Measurements from ENCODE around the gene HSPE1.
"Not testable (repeated sequence)": the region's sequence is repeated elsewhere in the genome, so short reads cannot be mapped to it uniquely, and the experiment has no call there.

HSPE1 gene

DNA sequence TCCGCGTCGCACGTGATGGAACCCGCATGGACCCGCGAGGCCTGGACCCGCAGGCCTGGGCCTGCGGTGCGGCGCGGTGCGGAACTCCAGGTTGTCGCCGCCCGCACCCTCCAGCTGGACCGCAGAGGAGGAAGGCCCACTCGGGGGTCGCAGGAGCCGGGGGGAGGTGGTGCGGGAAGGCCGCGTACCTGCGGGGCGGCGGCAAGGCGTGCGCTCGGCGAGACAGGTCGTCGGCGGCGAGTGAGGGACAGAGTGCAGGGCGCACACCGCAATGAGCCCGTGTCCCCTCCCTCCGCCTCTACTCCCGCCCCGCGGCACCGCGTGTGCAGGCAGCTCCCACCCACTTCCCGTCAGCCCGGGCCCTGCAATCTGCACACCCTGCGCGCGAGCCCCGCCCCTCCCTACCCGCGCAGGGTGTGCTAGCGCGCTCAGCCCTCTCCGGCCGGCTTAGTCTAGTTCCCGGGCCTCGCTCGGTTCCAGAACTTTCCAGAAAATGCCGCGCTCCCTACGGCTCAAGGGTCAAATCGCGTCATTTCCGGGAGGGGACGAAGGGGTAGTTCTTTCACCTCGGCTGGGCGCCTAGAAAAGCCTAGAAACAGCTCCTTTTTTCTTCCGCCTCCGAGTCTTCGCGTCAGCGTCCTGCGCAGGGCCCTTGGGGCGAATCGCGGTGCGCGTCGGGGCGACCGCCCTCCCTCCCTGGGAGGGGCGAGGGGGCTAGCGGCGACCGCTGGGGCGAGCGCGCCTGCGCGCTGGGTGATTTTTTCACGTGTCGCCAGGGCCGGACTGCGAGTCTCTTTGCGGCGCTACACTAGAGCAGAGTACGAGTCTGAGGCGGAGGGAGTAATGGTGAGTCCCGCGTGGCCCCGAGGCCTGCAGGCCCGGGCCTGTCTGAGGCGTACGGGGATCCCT lies at the start of gene HSPE1, which contains the start of gene HSPD1:
Gene HSPE1, plus strand, starts transcription at position 786 of the 909 bp plus-strand sequence. Its CDS starts 58 bp downstream, at position 844.
Gene HSPD1, minus strand, starts transcription at position 247 of the 909 bp plus-strand sequence. CDS start 992 bp downstream, outside the sequence.
- peak; percentile 95 for DNase-seq

DNA sequence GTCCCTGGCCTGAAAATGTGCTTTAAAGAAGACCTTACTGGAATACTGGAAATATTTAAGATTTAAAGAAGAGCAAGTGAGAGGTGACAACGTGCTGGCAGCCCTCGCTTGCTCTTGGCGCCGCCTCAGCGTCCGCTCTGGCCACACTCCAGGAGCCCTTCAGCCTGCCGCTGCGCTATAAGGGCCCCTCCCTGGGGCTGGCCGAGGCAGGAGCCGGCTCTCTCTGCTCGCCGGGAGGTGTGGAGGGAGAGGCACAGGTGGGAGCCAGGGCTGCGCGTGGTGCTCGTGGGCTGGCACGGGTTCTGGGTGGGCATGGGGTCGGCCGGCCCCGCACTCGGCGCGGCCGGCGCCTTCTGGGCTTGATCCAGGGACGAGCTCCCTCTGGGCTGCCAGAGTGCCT lies 49.7 kb upstream of the HSPE1 start:
- DNase-seq, result no peak

DNA sequence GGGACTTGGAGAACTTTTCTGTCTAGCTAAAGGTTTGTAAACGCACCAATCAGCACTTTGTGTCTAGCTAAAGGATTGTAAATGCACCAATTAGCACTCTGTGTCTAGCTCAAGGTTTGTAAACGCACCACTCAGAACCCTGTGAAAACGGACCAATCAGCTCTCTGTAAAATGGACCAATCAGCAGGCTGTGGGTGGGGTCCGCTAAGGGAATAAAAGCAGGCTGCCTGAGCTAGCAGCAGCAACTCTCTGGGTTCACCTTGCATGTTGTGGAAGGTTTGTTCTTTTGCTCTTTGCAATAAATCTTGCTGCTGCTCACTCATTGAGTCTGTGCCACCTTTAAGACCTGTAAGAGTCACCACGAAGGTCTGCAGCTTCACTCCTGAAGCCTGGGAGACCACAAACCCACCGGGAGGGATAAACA lies 49.2 kb upstream of the HSPE1 start:
- not testable (repeated sequence) for DNase-seq

DNA sequence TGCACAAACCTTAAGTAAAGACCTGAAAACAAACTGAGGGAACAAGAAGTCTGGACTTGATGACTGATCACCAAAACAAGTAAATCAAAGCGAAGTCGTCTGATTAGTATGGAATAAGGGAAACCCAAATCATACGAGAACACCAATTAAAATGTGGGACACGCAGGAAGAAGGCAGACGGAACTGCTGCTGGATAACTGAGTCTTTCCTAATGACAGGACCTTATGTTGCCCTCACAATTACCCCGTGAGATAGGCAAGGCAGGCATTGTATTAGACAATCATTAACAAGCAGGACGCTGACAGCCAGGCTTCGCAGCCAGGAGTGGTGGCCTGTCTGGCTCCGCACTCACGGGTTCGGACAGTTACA lies 47.4 kb upstream of the HSPE1 start:
- DNase-seq, result no peak

DNA sequence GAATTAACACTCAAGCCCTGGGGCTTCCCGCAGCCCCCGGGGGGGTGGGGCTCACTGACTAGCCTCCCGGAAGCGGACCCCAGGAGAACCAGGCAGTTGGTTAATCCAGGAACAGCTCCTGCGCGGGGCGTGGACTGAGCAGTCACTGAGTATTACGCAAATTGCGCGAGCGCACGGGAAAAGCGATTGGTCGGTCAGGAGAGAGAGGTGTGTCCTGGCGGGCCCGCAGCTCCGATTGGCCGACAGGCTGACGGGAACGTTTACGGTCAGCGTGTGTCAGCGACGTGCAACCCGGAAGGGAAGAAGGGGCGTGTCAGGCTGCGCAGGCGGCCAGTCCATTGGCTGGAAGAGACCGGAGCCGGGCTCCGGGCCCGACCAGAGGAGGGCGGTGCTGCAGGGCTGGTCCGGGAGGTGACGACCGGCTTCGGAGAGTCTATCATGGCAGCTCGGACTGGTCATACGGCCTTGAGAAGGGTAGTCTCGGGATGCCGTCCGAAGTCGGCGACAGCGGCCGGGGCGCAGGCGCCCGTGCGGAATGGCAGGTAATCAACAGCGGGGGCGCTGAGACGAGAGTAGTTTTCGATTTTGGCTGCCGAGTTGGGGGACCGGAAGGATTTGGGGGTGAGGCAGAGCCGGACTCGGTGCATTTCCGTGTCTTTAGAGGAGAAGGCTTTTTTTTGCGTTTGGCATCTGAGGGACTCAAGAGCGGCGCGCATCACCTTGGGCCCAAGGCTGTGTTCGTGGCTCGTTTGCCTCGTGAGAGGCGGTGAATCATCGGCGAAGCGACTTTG lies 46.9 kb upstream of the HSPE1 start, which contains the start of gene COQ10B:
Gene COQ10B, plus strand, starts transcription at position 430 of the 791 bp plus-strand sequence. Its CDS starts 9 bp downstream, at position 439.
- DNase-seq, result peak; percentile 97

DNA sequence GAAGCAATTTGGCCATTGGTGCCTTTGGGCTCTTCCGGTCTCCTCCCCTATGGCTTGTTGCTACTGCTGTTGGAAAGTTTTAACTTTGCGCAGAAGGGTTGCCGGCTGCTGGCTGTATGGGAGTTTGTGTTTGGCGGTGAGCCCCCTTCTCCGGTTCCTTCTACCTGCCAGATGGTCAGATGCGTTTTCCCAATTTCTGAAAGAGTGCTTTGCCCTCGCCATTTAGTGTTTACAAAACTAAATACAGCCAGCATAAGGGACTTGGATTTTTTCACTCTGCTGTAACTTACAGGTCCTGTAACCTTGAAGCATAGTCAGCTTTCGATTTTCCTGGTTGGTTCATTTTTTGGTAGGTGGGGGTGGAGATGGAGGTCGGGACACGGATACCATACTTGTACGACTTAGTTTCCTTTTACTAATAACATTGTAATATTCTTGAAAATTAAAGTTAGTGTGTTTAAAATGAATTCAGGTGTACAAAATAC lies 46.2 kb upstream of the HSPE1 start:
- no peak for DNase-seq

DNA sequence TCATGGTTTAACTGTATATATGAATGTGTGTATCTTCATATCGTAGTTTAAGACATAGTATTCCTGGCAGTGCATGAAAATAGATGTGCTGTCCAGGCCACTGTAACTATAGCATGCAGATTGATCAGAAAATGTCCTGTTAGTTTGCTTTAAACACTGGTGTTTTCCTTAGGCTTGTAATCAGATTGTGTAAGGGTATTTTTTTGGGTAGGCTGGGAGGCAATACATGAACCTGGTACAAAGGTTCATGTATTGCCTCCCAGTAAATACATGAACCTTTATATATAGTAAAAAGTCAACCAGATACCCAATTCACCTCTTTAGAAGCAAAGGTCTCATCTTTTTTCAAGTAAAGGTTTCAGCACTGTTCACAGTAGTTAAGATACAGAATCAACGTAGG lies 45.3 kb upstream of the HSPE1 start:
- DNase-seq, result no peak

DNA sequence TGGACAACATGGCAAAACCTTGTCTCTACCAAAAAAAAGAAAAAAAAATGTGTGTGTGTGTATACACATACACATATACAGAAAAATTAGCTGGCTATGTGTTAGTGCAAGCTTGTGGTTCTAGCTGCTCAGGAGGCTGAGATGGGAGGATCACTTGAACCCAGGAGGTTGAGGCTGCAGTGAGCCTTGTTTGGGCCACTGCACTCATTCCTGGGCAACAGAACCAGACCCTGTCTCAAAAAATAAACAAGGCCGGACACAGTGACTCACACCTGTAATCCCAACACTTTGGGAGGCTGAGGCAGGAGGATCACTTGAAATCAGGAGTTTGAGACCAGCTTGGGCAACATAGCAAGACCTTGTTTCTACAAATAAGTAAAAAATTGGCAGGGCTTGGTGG lies 44.8 kb upstream of the HSPE1 start:
- no peak for DNase-seq

DNA sequence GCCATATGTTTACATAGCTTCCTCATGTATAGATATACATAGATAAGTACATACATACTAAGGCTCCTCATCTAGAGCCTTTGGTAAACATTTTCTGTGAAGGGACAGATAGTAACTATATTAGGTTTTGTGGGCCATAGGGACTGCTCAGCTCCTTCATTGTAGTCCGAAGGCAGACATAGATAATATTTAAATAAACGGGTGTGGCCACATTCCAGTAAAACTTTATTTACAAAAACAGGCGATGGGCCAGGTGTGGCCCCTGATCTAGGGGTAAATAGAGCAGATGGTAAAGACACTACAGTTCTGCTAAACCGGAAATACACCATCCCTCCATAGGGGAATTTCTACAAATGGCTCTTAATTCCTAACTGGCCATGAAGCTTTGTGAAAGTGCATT lies 39.5 kb upstream of the HSPE1 start:
- DNase-seq, result no peak

DNA sequence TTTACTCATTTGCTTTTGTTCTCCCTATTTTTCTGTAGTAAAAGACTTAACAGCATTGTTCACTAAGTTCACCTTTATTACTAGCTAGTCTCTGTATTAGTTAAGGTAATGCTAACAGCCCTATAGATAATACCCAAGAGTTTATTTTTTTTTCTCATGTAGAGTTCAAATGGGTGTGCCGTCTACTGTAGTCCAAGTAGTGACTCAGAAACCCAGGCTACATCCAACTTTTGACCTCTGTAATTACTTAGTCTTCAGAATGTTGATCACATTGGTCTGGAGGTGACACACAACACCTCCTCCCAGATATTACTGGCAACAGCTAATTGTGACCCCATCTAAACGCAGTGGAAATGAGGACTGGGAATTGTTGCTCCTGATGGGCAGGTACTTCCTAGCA lies 39.1 kb upstream of the HSPE1 start:
- no peak for DNase-seq

DNA sequence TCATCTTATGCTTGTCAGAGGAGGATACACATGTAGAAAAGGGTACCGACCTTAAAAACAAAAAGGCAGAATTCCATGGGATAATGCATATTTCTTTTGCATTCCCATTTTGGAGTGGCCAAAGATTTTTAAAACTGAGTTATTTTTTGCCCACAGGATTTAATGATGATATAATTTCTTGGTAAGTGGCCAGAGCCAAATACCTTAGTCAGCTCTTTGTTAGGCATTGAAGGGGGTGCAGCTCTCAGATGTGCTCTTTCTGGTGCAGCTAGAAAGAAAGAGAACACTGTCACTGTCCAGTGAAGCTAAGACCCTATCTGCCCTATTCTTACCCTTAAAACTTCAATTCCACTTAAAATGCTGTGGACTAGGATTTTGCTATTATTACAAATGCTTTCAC lies 36.0 kb upstream of the HSPE1 start:
- DNase-seq, result no peak

DNA sequence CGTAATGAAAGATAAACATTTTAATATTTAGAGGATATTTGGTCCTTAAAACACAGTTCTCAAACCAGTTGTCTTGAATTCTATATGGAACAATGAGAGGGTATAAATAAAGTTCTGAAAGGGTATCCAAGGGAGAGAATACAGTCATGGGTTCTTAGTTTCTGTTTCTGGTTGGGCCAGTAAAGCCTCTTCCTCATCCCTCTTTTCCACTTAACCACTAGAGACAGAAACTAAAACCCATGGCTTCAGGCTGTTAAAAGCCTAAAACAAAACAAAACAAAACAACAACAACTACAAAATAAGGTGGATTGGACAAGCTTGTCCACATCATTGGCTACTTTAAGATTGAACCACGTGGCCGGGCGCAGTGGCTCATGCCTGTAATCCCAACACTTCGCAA lies 28.0 kb upstream of the HSPE1 start:
- no peak for DNase-seq

DNA sequence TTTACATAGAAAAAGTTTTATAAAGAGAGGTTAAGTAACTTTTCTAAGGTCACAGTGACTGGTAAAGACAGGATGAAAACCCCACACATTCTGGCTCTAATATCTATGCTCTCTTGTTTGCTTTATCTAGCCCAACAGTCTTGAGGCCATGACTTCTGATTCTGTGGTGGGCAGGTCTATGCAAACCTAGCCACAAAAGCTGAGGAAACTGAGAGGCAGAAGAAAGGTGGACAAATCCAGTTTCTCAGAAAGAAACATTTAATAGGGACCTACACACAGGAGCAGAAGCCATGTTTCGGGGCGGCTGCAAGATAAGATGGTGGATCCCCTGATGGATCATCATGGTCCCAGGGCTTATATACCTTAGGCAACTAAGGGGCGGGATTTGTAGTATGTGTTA lies 22.4 kb upstream of the HSPE1 start:
- DNase-seq, result no peak

DNA sequence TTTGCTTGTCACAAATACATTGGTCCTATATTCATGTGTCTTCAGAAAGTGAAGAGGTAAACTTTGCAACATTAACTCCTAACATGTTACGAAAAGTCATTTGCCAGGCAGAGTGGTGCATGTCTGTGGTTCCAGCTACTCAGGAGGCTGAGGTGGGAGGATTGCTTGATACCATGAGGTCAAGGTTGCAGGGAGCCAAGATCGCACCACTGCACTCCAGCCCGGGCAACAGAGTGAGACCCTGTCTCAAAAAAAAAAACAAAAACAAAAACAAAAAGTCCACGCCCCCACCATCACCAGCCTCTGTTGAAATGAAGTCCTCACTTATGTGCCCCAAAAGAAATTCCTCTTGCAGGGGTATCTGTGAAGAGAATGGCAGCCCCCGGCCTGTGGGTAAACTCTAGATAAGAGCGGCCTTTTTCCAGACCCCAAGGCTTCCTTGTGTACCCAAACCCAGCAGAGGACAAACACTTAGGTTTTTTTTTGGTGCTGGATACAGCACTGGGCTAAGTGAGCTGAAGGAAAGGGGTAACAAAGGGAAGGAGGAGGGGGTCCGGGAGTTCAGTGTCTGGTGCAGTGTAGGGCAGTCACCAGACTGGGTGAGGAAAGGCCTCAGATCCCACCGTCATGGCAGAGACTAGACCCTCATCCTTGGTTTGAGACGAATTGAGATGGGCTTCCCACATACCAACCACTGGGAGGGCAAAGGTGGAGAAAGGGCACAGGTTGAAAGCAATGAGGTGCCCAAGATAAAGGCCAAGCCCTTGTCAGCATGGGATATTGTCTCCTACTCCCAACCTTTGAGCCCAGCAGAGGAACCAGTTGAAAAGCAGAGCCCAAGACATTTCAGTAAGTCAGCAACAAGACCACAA lies 19.8 kb upstream of the HSPE1 start:
- DNase-seq, result no peak

DNA sequence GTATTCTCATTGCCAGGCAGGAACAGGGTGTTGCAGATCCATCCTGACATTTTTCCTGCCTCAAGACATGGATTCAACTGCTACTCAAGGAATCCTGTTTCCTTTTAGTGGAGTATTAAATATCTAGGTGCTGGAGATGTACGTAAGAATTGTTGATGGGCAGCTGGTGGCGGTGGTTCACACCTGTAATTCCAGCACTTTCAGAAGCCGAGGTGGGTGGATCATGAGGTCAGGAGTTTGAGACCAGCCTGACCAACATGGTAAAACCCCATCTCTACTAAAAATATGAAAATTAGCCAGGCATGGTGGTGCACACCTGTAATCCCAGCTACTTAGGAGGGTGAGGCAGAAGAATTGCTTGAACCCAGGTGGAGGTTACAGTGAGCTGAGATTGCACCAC lies 15.9 kb upstream of the HSPE1 start:
- not testable (repeated sequence) for DNase-seq

DNA sequence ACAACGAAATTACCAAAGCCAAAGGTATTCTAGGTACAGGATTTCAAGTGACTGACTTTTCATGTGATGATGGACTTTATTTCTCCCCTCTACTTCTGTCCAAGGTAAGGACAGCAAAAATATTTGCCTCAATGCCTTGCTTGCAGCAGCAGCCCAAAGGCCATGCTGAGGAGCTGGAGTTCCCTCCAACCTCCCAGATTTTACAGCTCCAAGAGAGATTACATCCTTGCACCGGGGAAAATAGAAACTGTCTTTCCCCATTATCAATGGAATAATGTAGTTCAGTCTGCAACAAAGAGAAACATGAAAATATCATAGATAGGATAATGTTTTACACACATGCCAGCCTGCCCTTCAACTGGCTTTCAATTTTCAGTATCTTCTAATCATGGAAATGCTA lies 14.0 kb upstream of the HSPE1 start:
- no peak for DNase-seq

DNA sequence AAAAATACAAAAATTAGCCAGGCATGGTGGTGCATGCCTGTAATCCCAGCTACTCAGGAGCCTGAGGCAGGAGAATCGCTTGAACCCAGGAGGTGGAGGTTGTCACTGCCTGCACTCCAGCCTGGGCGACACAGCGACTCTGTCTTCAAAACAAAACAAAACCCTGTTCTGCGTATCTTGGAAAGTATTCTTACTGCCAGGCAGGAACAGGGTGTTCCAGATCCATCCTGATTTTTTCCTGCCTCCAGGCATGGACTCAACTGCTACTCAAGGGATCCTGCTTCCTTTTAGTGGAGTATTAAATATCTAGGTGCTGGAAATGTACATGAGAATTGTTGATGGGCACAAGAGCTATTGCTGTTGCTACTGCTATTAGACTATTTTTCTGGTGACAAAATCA lies 12.8 kb upstream of the HSPE1 start:
- no peak for DNase-seq

DNA sequence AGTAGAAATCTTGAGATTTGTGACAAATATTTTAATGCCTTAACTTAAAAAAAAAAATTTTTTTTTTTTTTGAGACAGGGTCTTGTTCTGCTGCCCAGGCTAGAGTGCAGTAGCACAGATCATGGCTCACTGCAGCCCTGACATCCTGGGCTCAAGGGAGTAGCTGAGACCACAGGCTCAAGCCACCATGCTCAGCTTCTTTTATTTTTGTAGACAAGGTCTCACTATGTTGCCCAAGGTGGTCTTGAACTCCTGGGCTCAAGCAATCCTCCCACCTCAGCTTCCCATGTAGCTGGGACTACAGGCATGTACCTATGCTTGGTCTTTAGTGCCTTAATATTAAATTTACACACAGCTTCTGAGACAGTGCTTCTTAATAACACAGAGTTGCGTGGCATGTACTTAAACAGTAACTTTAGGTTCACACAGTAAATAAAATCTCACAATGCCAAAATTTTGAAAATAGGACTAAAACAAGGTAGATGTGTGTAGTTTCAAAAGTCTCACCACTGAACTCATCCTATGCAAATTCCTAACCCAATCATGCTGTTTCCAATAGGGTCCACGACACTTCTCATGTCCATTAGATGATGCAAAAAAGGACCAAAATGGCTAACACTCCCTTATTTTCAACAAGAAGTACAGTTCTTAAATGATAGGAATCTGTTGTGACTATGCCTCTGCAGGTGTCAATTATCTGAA lies 4.6 kb upstream of the HSPE1 start:
- no peak for DNase-seq

DNA sequence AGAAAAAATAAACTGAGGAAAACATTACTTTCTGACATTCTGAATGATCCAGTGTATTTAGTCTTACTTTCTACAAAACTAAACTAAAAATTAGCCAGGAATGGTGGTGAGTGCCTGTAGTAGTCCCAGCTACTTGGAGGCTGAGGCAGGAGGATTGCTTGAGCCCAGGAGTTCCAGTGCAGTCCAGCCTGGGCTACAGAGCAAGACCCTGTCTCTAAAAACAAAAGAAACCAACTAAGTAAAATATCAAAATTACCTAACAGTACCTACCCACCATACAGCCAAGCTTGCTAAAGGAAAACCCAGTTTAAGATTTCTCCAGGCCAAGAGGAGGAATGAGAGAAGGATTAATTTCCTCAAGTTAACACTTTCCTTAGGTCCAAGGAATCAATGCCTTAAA lies 3.5 kb upstream of the HSPE1 start:
- DNase-seq, result no peak

DNA sequence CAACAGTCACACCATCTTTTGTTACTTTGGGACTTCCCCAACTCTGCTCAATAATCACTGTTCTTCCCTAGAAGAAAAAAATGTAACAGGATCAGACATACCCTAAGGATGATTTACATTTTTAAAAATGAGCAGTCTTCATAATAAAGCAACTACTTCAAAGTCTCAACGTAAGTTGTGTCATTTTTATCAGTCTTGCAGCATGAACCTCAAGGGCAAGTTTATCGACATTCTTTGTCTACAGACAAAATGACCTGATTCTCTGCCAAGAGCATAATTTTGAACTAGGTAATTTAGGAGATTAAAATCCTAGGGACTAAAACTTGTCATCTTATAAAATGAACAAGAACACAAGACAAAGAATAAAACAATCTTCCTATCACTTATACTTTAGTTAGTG lies 2.9 kb upstream of the HSPE1 start:
- no peak for DNase-seq

DNA sequence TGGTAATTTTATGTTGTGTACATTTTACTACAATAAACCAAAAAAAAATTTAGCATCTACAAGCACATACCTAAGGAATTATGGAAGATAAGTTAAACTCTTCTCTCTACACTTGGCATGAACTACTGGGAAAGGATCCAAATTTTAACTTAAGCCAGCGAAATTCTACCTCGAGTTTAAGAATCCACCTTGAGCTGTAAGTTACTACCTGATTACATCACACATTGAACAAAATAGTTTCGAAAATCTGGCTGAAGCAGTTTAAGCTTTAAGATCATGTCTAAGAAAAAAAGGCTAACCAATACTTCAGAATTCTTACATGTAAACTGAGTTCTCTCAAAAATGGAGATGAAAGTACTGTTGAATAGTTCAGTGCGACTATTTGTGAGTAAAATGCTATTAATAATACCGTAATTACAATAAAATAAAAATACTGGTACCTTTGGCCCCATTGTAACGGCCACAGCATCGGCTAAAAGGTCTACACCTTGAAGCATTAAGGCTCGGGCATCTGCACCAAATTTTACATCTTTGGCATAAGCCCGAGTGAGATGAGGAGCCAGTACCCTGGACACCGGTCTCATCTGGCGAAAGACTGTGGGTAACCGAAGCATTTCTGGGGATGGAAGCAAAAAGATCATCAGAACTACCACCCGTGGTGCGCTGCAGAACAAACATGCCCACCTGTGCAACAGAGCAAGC lies 1.8 kb upstream of the HSPE1 start:
- DNase-seq, result no peak
